GM12872 (cell line): ENCODE data around the gene EXOC4.

Source experiments
- TF ChIP-seq, protein P1 (sequence below): IDR thresholded peaks from 3 replicates; pipeline ENCODE4 v1.5.1; 2011; ENCODE audit warnings: low read depth, mild to moderate bottlenecking, low read length, moderate library complexity; ENCODE audit not compliant: insufficient read depth

EXOC4 gene

DNA sequence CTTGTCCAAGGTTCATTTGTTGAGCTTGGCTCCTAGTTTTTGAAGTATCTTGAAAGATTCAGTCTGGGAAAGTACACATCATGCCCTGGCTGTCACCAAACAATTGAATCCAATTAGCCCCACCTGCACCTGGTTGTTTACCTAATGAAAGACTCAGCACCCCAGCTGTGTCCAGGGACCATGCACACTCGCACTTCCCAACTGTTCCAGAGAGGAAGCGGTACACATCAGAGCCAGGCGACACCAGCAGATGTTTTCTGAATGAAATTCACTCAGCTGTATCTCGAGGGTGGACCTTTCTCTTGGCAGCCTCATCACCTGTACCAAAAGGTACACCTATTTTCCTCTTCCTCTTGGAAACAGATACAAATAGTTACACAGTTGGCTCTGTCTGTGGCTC lies 657.9 kb downstream of the EXOC4 start:
- TF ChIP-seq, protein P1, sequence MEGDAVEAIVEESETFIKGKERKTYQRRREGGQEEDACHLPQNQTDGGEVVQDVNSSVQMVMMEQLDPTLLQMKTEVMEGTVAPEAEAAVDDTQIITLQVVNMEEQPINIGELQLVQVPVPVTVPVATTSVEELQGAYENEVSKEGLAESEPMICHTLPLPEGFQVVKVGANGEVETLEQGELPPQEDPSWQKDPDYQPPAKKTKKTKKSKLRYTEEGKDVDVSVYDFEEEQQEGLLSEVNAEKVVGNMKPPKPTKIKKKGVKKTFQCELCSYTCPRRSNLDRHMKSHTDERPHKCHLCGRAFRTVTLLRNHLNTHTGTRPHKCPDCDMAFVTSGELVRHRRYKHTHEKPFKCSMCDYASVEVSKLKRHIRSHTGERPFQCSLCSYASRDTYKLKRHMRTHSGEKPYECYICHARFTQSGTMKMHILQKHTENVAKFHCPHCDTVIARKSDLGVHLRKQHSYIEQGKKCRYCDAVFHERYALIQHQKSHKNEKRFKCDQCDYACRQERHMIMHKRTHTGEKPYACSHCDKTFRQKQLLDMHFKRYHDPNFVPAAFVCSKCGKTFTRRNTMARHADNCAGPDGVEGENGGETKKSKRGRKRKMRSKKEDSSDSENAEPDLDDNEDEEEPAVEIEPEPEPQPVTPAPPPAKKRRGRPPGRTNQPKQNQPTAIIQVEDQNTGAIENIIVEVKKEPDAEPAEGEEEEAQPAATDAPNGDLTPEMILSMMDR, result no peak

DNA sequence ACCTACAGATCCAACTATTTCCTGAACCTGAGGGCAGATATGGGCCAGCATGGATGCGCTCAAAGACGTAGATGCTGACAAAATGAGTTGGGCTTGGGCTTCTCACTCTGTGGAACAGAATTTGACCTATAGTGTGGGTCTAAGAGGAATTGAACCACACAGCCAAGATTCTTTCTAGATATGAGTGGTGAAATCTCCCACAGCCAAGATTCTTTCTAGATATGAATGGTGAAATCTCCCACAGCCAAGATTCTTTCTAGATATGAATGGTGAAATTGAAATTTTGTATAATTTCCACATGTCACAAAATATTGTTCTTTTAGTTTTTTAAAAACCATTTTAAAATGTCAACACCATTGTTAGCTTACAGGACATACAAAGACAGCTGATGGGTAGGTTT lies 658.8 kb downstream of the EXOC4 start:
- TF ChIP-seq, protein P1, result no peak

DNA sequence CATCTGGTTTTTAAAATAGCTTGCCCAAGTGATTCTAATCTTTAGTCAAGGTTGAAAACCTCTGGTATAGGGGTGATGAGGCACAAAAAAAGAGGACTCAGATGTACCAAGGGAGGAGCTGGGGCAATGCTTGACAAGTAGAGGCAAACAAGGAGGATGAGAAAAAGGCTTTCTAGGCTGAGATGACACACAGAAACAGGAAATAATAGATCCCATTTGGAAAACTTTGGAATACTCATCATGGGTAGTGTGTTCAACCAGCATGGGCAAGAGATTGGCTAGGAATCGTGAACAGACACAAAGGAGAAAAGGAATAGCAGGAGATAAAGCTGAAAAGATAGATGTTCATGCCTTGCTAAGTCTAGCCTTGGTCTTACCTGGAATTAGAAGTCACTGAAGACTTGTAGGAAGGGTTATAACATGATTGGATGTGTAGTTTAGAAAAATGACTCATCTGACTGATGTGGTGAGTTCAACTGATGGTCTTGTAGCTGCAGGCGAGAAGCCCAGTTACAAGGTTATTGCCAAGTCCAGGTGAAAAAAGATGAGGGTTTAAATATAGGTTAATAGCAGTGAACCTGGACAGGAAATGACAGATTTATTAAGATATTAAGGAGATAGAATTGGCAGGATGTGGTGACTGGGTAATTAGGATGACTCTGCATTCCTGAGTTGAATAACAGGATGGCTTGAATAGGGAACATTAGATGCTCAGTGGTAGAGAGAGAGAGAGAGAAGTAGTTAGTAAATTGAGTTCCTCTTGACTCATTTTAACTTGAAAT lies 660.2 kb downstream of the EXOC4 start:
- TF ChIP-seq, protein P1, result no peak

DNA sequence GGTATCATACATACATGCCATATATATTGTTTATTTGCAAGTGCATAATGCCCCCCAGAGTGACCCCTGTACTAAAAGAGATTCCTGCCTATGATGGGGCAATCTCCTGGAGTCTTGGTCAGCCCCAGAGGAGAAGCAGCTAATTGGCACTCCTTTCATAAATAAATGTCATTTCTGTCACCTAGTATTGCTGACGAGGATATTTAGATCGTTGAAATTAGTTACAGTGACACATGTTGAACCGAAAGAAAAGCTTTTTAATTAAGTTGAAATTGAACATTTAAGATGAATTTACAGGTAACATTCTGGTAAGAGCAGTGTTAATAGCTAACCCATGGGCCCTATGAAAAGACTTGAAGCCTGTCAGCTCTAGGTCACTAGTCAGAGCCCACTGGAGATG lies 663.7 kb downstream of the EXOC4 start:
- TF ChIP-seq, protein P1, result no peak

DNA sequence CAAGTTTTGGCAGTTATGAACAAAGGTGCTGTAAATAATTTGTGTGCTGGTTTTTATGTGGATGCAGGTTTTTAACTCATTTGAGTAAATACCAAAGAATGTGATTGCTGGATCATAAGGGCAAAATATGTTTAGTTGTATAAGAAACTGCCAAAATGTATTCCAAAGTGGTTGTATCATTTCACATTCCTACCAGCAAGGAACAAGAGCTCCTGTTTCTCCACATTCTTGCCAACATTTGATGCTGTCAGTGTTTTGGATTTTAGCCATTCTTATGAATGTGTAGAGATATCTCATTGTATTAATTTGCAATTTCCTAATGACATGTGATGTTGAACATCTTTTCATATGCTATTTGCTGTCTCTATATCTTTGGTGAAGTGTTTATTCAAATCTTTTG lies 666.9 kb downstream of the EXOC4 start:
- TF ChIP-seq, protein P1, result no peak

DNA sequence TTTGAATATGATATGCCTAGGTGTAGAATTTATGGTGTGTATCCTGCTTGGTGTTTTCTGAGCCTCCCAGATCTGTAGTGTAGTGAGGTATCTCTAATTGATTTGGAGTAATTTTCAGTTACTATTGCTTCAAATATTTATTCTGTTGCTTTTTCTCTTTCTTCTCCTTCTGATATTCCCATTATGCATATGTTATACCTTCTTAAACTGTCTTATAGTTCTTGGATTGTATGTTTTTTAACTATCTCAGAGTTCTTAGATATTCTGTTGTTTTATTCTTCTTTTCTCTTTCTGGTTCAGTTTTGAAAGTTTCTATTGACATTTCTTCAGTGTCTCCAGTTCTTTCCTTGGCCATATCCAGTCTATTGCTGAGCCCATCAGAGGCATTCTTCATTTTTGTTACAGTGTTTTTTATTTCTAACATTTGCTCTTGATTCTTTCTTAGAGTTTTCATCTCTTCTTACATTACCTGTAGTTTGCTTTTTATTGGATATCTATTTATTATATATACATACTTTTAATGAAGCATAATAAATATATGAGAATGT lies 668.8 kb downstream of the EXOC4 start:
- TF ChIP-seq, protein P1, result no peak

DNA sequence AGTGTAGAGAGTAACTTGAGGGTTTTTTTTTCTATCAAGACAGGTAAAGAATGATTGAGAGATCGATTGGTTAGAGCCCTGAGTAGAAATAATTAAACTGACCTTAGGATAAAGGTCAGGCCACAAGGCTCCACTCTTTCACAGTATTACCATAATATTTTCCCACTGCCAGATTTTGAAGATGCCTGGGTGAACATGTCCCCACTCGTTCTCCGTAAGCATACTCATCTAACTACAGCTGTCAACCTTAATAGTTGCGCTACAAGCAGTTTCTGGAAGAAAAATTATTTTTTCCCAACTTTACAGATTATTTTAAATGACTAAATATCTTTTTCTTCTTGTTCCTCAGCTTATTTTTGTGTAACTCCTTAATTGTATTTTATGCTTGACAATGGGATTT lies 671.1 kb downstream of the EXOC4 start:
- TF ChIP-seq, protein P1, result no peak
